GM04503 (cell line): ENCODE measurements around the gene PRMT3.
"Not testable (repeated sequence)": the region's sequence is repeated elsewhere in the genome, so short reads cannot be mapped to it uniquely, and the experiment has no call there.

Experiments used
- DNase-seq: peaks from one replicate; pipeline ENCODE4 v3.0.0-alpha.2; 2012; ENCODE audit warnings: low read depth

The PRMT3 gene

GRCh38 chr11:20518323-20518834 lies 130.9 kb downstream of the PRMT3 start:
- DNase-seq, result no peak

GRCh38 chr11:20522536-20522935 lies 135.0 kb downstream of the PRMT3 start:
- DNase-seq, result no peak

GRCh38 chr11:20529757-20530156 lies 142.2 kb downstream of the PRMT3 start:
- DNase-seq, result no peak

GRCh38 chr11:20530942-20531703 lies 143.6 kb downstream of the PRMT3 start:
- no peak for DNase-seq

- no peak for DNase-seq
Observed at GRCh38 chr11:20535271-20535881, 147.9 kb downstream of the PRMT3 start.

GRCh38 chr11:20536365-20536764 lies 148.8 kb downstream of the PRMT3 start:
- no peak for DNase-seq

- no peak for DNase-seq
Observed at GRCh38 chr11:20536784-20537183, 149.3 kb downstream of the PRMT3 start.

GRCh38 chr11:20541503-20541902 lies 154.0 kb downstream of the PRMT3 start:
- no peak for DNase-seq

- DNase-seq, result no peak
Observed at GRCh38 chr11:20544603-20545237, 157.2 kb downstream of the PRMT3 start.

GRCh38 chr11:20547411-20547810 lies 159.9 kb downstream of the PRMT3 start:
- no peak for DNase-seq

- no peak for DNase-seq
Observed at GRCh38 chr11:20551096-20551495, 163.6 kb downstream of the PRMT3 start.

- no peak for DNase-seq
Observed at GRCh38 chr11:20555783-20556182, 168.3 kb downstream of the PRMT3 start.

GRCh38 chr11:20556396-20556795 lies 168.9 kb downstream of the PRMT3 start:
- not testable (repeated sequence) for DNase-seq

- no peak for DNase-seq
Observed at GRCh38 chr11:20558741-20559140, 171.2 kb downstream of the PRMT3 start.
